Epithelial cell of esophagus (primary cell): ENCODE results near the gene PRSS38.

ENCODE experiments used
- DNase-seq: peaks from one replicate; pipeline ENCODE4 v3.0.0; 2010; ENCODE audit warnings: low read depth
- H3K4me3 ChIP-seq: 2 replicates; pipeline ENCODE4 v1.5.1; 2011; ENCODE audit warnings: mild to moderate bottlenecking, low read length, control low read depth
- CTCF ChIP-seq: IDR thresholded peaks from 2 replicates; pipeline ENCODE4 v1.5.1; 2011; ENCODE audit warnings: low read depth, mild to moderate bottlenecking, low read length, control low read depth, inconsistent platforms; ENCODE audit not compliant: insufficient read depth; ENCODE audit errors: missing control alignments

PRSS38 gene

GRCh38 chr1:227889047-227889862 is 73.8 kb downstream of the PRSS38 start:
- no peak for TF ChIP-seq CTCF
- H3K4me3 ChIP-seq = no peak overlapping the region
- DNase-seq = no peak

- H3K4me3 ChIP-seq = no peak overlapping the region
- no peak for DNase-seq
- TF ChIP-seq CTCF = no peak
Measured at GRCh38 chr1:227889863-227890405, 74.5 kb downstream of the PRSS38 start.

- TF ChIP-seq CTCF = no peak
- no peak overlapping the region for H3K4me3 ChIP-seq
- DNase-seq = no peak
Measured at GRCh38 chr1:227890451-227891222, 75.2 kb downstream of the PRSS38 start.

GRCh38 chr1:227891223-227891954 is 75.9 kb downstream of the PRSS38 start:
- DNase-seq = no peak
- no peak overlapping the region for H3K4me3 ChIP-seq
- no peak for TF ChIP-seq CTCF

- TF ChIP-seq CTCF = no peak
- H3K4me3 ChIP-seq = no peak overlapping the region
- no peak for DNase-seq
Measured at GRCh38 chr1:227891955-227892488, 76.5 kb downstream of the PRSS38 start.

GRCh38 chr1:227892489-227893299 is 77.2 kb downstream of the PRSS38 start:
- H3K4me3 ChIP-seq = no peak overlapping the region
- TF ChIP-seq CTCF = no peak
- DNase-seq = no peak
